Ishikawa (cell line): Measurements from ENCODE around the gene ARFRP1.

Source experiments
- CEBPB ChIP-seq: IDR thresholded peaks from 2 replicates; pipeline ENCODE4 v1.6.1; 2012
- CREB1 ChIP-seq: IDR thresholded peaks from 2 replicates; pipeline ENCODE4 v1.6.1; 2012; ENCODE audit warnings: low read depth
- EGR1 ChIP-seq: IDR thresholded peaks from 2 replicates; pipeline ENCODE4 v1.6.1; 2012
- EP300 ChIP-seq: IDR thresholded peaks from 2 replicates; pipeline ENCODE4 v1.6.1; 2012; ENCODE audit warnings: borderline replicate concordance
- FOXM1 ChIP-seq: IDR thresholded peaks from 2 replicates; pipeline ENCODE4 v1.6.1; 2012; ENCODE audit warnings: low read depth, borderline replicate concordance
- MAX ChIP-seq: IDR thresholded peaks from 2 replicates; pipeline ENCODE4 v1.6.1; 2012
- NFIC ChIP-seq: IDR thresholded peaks from 2 replicates; pipeline ENCODE4 v1.6.1; 2012
- RAD21 ChIP-seq: IDR thresholded peaks from 2 replicates; pipeline ENCODE4 v1.6.1; 2012; ENCODE audit warnings: low read depth
- REST ChIP-seq: IDR thresholded peaks from 2 replicates; pipeline ENCODE4 v1.6.1; 2012; ENCODE audit warnings: low read depth, mild to moderate bottlenecking
- TAF1 ChIP-seq: IDR thresholded peaks from 2 replicates; pipeline ENCODE4 v1.6.1; 2012; ENCODE audit warnings: low read depth, mild to moderate bottlenecking
- TCF12 ChIP-seq: IDR thresholded peaks from 2 replicates; pipeline ENCODE4 v1.6.1; 2012; ENCODE audit warnings: low read depth
- TEAD4 ChIP-seq: IDR thresholded peaks from 2 replicates; pipeline ENCODE4 v1.6.1; 2012
- USF1 ChIP-seq: IDR thresholded peaks from 2 replicates; pipeline ENCODE4 v1.6.1; 2012
- YY1 ChIP-seq: IDR thresholded peaks from 2 replicates; pipeline ENCODE4 v1.6.1; 2012; ENCODE audit warnings: low read depth
- ZBTB7A ChIP-seq: IDR thresholded peaks from 2 replicates; pipeline ENCODE4 v1.6.1; 2012; ENCODE audit warnings: low read depth

The ARFRP1 gene

GRCh38 chr20:63741354-63741675 lies 33.5 kb upstream of the ARFRP1 start:
- no peak for TF ChIP-seq TAF1
- TF ChIP-seq TEAD4: no peak
- TF ChIP-seq NFIC: no peak
- TF ChIP-seq ZBTB7A: no peak
- no peak for TF ChIP-seq YY1
- no peak for TF ChIP-seq USF1
- no peak for TF ChIP-seq MAX
- no peak for TF ChIP-seq EP300

- TF ChIP-seq TEAD4 (peak; percentile 45), CEBPB (peak; percentile 99), USF1 (peak; percentile 82), YY1 (peak; percentile 57; the same call in 1 of the 2 replicates), FOXM1 (no peak), TAF1 (peak; percentile 63; the same call in 1 of the 2 replicates), EP300 (no peak; the same call in none of the 2 replicates), EGR1 (no peak), RAD21 (peak; percentile 10; the same call in 1 of the 2 replicates), ZBTB7A (no peak; the same call in none of the 2 replicates), NFIC (peak; percentile 88), MAX (peak; percentile 94)
These were observed 33.0 kb upstream of the ARFRP1 start for GRCh38 chr20:63740627-63741353.

GRCh38 chr20:63740070-63740626 lies 32.4 kb upstream of the ARFRP1 start:
- 0 out of 2 replicates have a peak, but pooled peaks have one; percentile 33 for TF ChIP-seq EGR1
- TF ChIP-seq CEBPB: no peak
- no peak for TF ChIP-seq FOXM1
- no peak for TF ChIP-seq REST
- no peak for TF ChIP-seq TEAD4

GRCh38 chr20:63739130-63740069 lies 31.6 kb upstream of the ARFRP1 start, which contains the start of gene SLC2A4RG:
TSS of gene SLC2A4RG (plus strand) at chr20:63739776. CDS start at chr20:63739913, 137 bp downstream.
- TF ChIP-seq EGR1: 0 out of 2 replicates have a peak, but pooled peaks have one; percentile 9
- peak; percentile 88 for TF ChIP-seq ZBTB7A
- 0 out of 2 replicates have a peak, but pooled peaks have one; percentile 24 for TF ChIP-seq TCF12
- no peak for TF ChIP-seq MAX
- TF ChIP-seq FOXM1: no peak
- no peak for TF ChIP-seq CREB1
- peak; percentile 8; the same call in 1 of the 2 replicates for TF ChIP-seq NFIC

GRCh38 chr20:63738687-63739129 lies 30.9 kb upstream of the ARFRP1 start:
- TF ChIP-seq CEBPB (no peak), TEAD4 (no peak), EP300 (no peak), TAF1 (no peak), ZBTB7A (no peak; the same call in 1 of the 2 replicates), RAD21 (no peak), MAX (no peak), CREB1 (no peak), EGR1 (no peak), YY1 (no peak), USF1 (no peak), NFIC (no peak), FOXM1 (no peak), REST (no peak), TCF12 (no peak)
